Ureter (tissue), 1 donor: Measurements from ENCODE around the gene PRKD2. TPM values are rescaled to one million over a fixed set of nuclear protein-coding genes. Genes with fewer than 3 reads are reported as not detected.

Experiments
- DNase-seq: peaks from one replicate; pipeline ENCODE4 v3.0.0-alpha.2; 2020; ENCODE audit warnings: low spot score
- total RNA-seq: library from RNA; stranded (reverse); gene quantifications from one replicate; pipeline ENCODE4 v1.2.4, GENCODE V29; 2023
- donor health status: DM: yes; HTN: yes; CAD: no.

Gene PRKD2
- total RNA-seq, 1 donor from 2014 or later, result 57.1 TPM

DNA sequence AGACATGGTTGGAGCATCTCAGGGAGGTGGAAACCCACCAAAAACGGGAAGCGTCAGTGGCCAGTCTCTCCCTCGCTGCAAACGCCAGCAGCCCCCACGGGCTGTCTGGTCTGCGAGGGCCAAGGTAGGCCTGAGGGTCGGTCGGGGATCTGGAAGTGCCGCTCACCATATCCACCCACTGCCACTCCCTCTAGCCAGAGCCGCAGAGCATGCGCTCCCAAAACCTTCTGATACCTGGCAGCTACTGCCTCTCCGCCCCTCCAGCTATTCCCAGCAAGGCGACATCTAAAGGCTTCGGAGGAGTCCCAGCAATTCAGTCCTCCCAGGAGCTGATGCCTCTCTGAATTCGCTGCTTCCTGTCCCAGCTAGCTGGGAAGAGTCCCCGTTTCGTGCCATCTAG is 24.5 kb upstream of the PRKD2 start:
- no peak for DNase-seq

- DNase-seq, result no peak
Measured at GRCh38 chr19:46739290-46739771, 22.4 kb upstream of the PRKD2 start.

- no peak for DNase-seq
Measured at GRCh38 chr19:46737761-46738171, 20.9 kb upstream of the PRKD2 start.

DNA sequence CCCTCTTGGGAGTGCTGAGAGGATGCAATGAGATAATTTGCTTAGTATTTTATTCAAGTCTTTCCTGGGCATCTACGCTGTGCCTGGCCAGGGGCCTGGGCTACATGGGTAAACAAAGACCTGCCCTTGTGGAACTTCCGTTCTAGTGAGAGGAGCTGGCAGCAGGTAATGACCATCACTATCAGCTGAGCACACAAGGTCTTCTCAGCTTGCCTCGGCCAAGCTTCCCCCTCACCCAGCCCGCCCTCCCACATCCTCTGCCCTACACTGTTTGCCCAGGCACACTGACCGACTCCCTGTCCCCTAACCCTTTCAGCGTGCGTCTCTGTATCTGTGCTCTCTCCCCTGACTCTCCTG is 20.4 kb upstream of the PRKD2 start:
- DNase-seq, result no peak

DNA sequence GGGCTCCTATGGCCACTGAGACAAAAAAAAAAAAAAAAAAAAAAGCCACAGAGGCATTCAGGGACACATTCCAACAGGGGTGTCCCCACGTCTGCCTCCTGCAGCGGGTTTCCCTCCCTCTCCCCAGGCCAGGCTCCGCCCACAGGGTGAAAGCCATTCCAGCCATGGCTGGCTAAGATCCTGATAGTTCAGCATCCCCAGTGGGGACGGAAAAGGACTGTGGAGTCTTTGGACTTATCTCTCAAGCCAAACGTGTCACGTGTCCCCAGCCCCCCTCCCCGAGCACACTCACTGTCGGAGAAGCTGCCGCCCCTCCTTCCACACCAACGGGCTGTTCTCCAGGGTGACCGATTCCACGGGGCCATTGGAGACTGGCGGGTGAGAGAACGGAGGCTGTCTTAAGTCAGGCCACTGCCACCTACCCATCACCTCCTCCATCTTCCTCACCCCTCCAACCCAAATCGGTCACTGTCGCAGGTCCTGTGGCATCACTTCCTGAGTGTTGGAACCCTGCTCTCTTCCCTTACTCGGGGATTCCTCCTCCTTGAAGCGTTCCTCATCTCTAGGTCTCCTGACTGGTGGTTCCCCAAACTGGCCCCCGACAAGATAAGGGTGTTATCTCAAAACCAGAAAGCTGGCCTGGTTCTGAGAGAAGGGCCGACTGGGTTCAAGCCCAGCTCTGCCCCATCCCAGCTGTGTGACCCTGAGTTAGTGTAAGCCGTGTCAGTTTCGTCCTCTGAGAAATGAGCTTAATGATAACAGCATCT is 19.8 kb upstream of the PRKD2 start:
- no peak for DNase-seq

- no peak for DNase-seq
Measured at GRCh38 chr19:46733690-46734292, 16.9 kb upstream of the PRKD2 start.

DNA sequence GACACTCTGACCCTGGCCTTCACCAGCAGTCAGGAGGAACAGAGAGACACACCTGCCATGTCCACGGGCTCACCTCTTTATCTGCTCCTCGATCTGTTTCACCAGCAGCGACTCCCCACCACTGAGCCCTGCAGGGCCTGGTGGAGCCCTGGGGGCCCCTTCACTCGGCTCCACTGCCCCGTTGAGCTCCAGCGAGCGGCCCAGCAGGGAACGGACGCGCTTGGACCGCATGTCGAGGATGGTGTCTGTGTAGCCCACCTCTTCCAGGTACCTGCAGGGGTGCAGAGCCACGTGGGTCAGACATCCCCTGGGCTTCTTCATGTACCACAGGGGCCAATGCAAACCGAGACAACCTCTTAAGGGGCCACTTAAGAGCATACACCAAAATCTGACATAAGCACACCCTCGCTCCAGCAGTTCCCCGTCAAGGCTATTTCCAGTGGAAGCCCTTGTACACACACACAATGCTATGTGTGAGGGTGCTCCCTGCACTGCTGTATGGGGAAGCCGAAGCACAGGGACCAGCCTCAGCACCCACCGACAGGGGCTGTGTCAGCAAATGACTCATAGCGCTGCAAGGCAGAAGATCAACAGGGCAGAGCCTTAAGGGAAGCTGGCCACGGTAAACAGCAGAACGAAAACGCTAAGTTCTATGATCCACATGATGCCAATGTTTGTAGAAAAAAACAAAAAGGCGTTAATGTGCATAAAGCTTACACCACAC is 16.2 kb upstream of the PRKD2 start:
- DNase-seq, result no peak

DNA sequence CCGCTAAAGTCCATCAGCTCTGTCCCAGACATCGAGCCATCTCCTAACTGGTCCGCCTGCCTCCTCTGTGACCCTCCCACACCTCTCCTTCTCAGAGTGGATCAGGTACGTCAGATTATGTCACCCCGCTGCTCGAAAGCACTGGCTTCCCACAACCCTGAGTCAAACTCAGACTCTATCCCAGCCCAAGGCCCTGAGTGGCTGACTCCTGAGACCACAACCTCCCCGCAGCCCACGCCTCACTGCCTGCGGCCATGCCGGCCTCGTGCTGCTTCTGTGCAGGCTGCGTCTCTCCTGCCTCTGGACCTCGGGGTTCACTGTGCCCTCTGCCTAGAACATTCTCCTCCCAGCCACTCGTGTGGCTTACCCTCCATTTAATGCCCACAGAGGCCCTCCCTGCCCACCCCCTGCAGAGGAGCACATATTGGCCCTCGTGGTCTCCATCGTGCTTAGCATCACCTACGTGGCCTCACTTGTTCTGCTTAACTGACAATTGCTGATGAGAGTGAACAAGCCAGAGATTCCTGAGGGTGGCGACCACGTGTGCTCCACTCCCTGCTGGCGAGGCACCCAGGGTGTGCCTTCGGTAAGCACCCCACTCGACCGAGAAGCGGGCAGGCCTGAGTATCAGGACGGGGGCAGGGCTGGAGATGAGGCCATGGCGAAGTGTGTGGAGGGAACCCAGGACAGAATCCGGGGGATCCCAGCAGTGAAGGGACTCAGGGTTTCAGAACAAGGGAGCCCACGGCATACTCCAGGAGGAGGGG is 15.4 kb upstream of the PRKD2 start:
- no peak for DNase-seq

DNA sequence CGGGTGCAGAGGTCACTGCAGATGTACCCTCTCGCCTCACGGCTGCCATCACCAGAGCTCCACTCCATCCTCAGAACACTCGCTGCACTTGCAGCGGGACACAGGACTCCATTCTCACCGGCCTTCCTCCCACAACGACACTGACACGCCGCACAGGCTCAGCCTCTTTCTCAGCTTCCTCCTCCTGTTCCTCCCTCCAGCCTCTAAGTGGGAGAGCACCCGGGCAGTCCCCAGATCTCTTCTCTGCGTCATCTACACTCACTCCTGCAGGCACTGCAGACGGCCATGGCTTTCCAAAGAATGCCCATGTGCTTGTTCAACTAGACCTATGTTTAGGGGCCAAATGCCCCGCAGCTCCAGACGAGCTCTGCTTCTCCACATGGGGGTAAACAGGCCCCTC is 14.7 kb upstream of the PRKD2 start:
- DNase-seq, result no peak

- no peak for DNase-seq
Measured at GRCh38 chr19:46731007-46731501, 14.1 kb upstream of the PRKD2 start.

GRCh38 chr19:46730595-46730994 is 13.7 kb upstream of the PRKD2 start:
- no peak for DNase-seq

- DNase-seq, result no peak
Measured at GRCh38 chr19:46730187-46730586, 13.3 kb upstream of the PRKD2 start.

DNA sequence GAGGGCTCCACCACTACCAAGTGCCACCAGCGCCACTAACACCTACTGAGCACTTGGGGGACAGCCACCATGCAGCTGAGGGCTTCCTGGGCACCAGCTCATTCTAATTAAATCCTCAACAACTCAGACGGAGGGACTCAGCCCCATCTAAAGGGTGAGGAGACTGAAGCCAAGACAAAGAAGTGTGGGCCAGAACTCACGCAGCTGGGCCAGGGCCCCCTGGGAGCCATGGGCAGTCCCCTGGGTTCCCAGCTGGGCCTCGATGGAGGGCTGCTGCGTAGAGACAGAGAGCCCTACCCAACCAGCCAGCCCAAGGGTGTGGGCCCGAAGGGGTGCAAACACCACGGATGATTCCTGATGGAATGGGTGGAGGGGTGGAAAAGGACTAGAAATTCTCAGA is 12.8 kb upstream of the PRKD2 start:
- DNase-seq, result no peak

GRCh38 chr19:46728693-46729339 is 11.9 kb upstream of the PRKD2 start:
- DNase-seq, result no peak

DNA sequence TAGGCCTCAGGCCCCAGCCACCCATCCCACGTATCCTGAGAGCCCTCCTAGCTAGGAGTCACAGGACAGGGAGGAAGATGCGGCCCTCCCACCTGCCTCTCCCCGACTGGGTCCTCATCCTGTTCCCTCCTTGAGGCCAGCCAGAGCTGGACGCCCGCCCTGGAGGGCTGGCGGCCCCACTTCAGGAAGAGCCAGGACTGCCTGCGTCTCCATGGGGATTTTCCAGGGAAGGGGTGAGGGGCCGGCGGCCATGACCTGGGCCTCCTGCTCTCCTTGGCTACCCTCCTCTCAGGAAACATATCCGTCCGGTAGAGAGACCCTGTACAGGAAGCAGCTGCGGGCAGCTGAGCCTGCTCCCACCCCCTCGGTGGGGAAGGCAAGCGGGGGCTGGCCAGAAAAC is 11.3 kb upstream of the PRKD2 start:
- DNase-seq, result no peak

DNA sequence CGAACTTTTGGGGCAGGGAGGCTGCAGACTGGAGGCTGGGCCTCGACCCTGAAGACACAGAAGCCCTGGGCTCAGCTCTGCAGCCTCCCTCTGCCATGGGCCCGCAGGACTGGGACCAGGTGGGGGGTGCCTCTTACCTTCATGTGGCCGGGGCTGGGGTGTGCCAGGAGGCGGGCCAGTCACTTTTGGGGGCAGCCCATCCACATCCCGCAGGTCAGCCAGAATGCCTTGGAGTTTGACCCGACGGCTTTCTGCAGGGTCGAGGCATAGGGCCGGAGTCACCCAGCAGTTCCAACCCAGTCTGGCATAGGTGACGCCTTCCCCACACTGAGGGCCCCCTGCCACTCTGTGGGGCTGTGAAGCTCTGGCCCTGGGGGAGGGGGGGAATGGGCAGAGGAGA is 10.8 kb upstream of the PRKD2 start:
- DNase-seq, result no peak

- DNase-seq, result no peak
Measured at GRCh38 chr19:46726971-46727501, 10.1 kb upstream of the PRKD2 start.

- no peak for DNase-seq
Measured at GRCh38 chr19:46726551-46726950, 9.6 kb upstream of the PRKD2 start.

- DNase-seq, result no peak
Measured at GRCh38 chr19:46725859-46726393, 9.0 kb upstream of the PRKD2 start.

DNA sequence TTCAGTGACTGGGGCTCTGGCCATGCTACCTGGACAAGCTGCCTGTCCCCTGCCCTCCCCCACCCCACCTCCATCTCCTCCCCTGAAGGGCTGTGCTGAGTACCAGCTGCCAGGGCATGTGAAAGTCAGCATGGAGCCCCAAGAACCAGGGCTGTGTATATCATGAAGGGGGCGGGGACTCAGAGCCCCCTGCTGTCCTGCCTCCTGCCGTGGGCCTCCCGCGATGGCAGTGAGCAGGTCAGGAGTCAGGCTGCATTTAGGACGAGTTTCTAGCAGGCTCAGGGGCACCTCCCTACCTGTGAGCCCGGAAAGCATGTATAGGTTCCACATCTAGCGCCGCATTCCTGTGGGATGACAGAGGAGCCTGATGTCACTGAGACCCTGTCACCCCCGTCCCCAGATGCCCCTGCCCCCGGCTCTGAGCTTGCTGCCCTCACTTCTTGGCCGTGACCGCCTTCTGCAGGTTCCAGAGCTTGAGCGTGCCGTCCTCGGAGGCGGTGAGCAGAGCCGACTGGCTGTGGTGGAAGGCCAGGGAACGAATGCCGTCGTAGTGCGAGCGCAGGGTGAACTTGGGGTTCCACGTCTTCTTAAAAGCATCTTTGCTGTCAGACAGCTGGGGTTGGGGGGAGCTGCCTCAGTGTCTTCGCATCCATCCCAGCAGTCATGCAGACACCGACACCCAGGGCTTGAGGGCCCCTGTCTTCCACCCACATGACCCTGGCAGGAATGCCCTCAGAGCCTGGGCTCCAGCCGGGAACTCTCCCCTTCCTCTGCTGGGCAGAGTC is 8.3 kb upstream of the PRKD2 start:
- DNase-seq, result no peak
